ENCODE results near the gene NUP88.

DNA sequence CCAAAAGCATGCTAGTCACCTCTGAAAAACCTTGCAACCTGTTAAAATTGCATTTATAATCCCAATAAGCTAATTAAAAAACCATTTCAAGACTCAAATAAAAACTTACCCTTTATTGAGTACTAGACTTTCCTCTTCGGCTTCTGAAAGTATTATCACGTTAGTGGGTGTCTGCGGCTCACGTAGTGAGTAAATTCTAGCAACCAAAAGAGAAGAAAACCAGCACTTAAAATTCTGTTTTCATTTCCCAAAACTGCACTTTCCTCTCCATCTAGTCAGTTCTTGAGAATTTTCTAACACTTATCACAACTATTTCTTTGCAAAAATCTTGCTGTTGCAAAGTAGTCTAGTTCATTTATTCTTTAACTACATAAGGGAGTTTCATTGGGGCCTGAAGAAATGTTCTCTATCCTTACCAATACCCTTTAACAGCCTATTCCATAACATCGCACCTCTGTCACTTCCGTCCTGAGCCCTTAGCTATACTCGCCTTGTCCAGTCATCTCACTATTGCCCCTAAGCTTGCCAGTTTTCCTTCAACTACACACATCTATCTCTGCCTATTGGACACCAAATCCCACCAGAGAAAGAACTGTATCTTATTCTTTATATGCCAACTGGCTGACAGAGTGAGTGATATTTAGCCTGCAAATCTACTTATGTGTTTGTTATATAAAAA lies 8.7 kb downstream of the NUP88 start:
- TF ChIP-seq, protein P1, sequence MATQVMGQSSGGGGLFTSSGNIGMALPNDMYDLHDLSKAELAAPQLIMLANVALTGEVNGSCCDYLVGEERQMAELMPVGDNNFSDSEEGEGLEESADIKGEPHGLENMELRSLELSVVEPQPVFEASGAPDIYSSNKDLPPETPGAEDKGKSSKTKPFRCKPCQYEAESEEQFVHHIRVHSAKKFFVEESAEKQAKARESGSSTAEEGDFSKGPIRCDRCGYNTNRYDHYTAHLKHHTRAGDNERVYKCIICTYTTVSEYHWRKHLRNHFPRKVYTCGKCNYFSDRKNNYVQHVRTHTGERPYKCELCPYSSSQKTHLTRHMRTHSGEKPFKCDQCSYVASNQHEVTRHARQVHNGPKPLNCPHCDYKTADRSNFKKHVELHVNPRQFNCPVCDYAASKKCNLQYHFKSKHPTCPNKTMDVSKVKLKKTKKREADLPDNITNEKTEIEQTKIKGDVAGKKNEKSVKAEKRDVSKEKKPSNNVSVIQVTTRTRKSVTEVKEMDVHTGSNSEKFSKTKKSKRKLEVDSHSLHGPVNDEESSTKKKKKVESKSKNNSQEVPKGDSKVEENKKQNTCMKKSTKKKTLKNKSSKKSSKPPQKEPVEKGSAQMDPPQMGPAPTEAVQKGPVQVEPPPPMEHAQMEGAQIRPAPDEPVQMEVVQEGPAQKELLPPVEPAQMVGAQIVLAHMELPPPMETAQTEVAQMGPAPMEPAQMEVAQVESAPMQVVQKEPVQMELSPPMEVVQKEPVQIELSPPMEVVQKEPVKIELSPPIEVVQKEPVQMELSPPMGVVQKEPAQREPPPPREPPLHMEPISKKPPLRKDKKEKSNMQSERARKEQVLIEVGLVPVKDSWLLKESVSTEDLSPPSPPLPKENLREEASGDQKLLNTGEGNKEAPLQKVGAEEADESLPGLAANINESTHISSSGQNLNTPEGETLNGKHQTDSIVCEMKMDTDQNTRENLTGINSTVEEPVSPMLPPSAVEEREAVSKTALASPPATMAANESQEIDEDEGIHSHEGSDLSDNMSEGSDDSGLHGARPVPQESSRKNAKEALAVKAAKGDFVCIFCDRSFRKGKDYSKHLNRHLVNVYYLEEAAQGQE (IDR thresholded peaks at IDR 0.05; ENCODE audit: insufficient read depth in 1 of 2, low read depth in 2 of 2, low read length in 2 of 2) = no peak
- no peak for TF ChIP-seq POLR2AphosphoS5 (IDR thresholded peaks at IDR 0.05; ENCODE audit: low read depth, low read length)

Data from PFSK-1 (cell line).